ENCODE results near the gene HOXC6.
"Not testable (repeated sequence)": the region's sequence is repeated elsewhere in the genome, so short reads cannot be mapped to it uniquely, and the experiment has no call there.

HOXC6 gene

GRCh38 chr12:54030889-54031471, 2.7 kb downstream of the HOXC6 start:
- DNase-seq: no peak

GRCh38 chr12:54031480-54031879, 3.2 kb downstream of the HOXC6 start:
- no peak for DNase-seq

GRCh38 chr12:54032086-54032619, 3.9 kb downstream of the HOXC6 start:
- no peak for DNase-seq

GRCh38 chr12:54032627-54033100, 4.4 kb downstream of the HOXC6 start, which contains the start of gene HOXC5:
Gene HOXC5, plus strand, starts transcription at chr12:54033050. Its CDS starts 73 bp downstream, at chr12:54033123.
- peak; percentile 58 to 78 (median 66) for DNase-seq

- DNase-seq: no peak
Measured at GRCh38 chr12:54033106-54033979, 5.1 kb downstream of the HOXC6 start.

GRCh38 chr12:54033980-54034784, 5.9 kb downstream of the HOXC6 start:
- DNase-seq: no peak

- DNase-seq: no peak
Measured at GRCh38 chr12:54034785-54035310, 6.6 kb downstream of the HOXC6 start.

GRCh38 chr12:54035568-54036264, 7.5 kb downstream of the HOXC6 start:
- no peak for DNase-seq

- DNase-seq: no peak
Measured at GRCh38 chr12:54036620-54037359, 8.6 kb downstream of the HOXC6 start.

- no peak for DNase-seq
Measured at GRCh38 chr12:54037360-54038283, 9.4 kb downstream of the HOXC6 start.

GRCh38 chr12:54038284-54038870, 10.1 kb downstream of the HOXC6 start:
- no peak for DNase-seq

GRCh38 chr12:54038871-54039414, 10.7 kb downstream of the HOXC6 start:
- DNase-seq: no peak

GRCh38 chr12:54039417-54040147, 11.3 kb downstream of the HOXC6 start:
- no peak for DNase-seq

GRCh38 chr12:54040148-54040494, 11.9 kb downstream of the HOXC6 start:
- DNase-seq: no peak

GRCh38 chr12:54040648-54041047, 12.4 kb downstream of the HOXC6 start:
- no peak for DNase-seq

GRCh38 chr12:54041097-54041690, 13.0 kb downstream of the HOXC6 start:
- no peak for DNase-seq

GRCh38 chr12:54042033-54042432, 13.8 kb downstream of the HOXC6 start:
- not testable (repeated sequence) for DNase-seq

All from suppressor macrophage (primary cell).